Measurements from ENCODE around the gene PIGQ.

PIGQ gene

DNA sequence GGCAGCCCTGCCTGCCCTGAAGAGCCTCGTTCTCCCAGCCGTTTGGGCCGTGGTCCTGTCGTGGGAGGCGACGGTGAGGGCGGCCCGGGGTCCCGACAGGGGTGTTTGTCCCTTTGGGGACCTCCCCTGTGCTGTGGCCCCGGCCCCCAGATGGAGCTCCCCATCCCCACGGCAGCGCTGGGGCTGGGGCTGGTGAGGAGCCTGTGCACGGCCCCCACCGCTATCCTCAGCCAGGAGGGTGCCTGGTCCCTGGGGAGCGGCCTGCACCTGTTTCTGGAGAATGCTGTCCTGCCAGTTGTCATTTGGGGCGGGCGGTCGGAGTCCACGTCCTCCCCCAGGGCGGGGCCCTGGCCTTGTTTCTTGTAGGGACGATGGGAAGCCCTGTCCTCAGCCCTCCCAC is 35.6 kb upstream of the PIGQ start:
- no peak for DNase-seq (ENCODE audit: low spot score)

DNA sequence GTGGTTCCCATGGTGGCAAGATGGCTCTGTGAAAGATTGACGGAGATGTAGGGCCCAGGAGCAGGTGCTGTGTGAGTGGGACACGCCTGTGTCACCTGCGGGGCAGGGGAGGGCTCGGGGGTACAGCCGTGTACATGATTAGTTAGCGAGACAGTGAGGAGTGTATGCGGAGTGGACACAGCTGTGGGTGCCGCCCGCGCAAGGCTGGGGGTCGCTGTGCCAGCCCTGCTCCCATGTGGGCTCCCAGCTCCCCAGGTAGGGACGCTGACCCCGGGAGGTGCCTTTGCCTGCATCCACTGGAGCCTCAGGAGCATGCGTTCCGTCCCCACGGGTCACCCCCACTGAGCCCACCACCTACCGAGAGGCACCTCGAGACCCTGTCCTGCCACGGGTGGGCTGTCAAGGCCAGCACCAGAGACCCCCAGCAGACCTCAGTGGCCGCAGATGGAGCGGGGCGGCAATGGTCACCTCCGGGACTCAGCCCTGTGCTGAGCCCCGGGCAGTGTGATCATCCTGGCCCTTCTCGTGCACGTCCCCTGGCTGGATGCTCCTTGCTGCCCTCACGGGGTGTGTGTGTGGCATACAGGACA is 34.8 kb upstream of the PIGQ start:
- DNase-seq (ENCODE audit: low spot score), result no peak

DNA sequence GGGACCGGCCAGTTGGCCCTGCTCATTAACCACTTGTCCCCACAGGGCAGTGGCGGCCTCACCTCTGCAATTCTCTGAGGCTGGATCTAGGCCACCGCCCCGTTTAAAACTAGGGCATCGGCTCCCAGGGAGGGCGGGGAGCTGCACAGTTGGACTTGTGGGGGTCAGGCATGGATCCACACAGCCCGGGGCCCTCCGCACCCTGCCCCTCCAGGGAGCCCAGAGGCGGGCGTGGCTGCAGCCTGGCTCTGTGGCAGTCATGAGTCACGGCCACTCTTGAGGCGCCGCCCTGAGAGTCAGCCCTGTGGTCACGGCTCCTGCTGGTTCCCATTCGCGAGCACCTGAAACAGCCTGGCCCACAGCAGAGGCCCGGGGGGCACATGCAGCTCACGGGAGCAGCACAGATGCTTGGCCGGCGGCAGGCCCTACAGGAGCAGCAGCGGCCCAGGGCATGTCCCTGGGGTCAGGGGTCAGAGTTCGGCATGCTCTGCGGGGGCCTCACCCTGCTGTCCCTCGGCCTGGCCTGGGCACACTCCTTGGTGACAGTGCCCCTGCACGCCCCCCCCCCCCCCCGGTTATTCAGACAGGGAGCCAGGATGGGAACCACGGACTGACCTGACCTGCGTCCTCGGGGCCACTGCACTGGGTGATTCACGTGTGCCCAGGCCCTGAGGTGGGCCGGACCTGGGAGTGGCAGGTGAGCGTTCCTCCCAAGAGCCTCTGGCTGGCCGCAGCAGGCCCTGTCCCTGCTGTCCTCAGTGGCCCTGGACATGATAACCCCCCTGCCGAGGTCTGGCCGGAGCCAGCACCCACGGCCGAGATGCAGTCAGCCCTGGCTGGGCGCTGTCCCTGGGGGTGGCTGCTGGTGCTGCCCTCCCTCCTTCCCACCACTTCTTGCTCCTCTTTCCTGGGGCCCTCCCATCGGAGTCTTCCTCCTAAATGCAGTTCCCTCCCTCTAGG is 34.0 kb upstream of the PIGQ start:
- DNase-seq (ENCODE audit: low spot score), result peak; percentile 88

- no peak for DNase-seq (ENCODE audit: low spot score)
Observed at GRCh38 chr16:536746-537145, 33.0 kb upstream of the PIGQ start.

- no peak for DNase-seq (ENCODE audit: low spot score)
Observed at GRCh38 chr16:537415-538335, 32.1 kb upstream of the PIGQ start.

DNA sequence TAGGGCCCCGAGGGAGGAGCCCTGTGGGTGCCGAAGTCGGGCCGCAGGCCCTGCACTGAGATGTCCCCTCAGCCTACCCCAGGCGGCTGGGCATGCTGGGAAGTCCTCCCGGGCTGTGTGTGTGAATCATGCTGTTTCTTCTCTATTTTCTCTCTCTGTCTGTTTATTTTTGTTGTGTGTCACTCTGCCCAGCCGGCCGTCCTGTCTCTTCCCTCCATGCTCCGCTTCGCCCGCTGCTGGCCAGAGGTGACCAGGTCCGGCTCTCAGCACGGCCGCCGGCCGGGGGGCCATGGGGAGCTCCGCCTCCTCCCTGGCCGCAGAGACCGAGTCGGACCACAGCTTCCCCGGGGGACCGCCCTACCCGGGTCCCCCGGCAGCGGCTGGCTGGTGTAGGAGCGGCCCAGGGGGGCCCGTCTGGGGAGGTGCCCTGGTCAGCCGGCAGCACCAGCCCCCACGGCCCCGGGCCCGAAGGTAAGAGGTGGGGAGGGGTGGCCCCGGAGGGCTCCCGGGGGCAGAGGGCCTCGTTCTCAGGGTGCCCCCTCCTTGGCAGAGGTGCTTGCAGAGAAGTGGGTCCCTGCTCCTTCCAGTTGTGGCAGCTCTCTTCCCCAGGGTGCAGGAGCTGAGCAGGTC is 29.8 kb upstream of the PIGQ start:
- DNase-seq (ENCODE audit: low spot score), result no peak

DNA sequence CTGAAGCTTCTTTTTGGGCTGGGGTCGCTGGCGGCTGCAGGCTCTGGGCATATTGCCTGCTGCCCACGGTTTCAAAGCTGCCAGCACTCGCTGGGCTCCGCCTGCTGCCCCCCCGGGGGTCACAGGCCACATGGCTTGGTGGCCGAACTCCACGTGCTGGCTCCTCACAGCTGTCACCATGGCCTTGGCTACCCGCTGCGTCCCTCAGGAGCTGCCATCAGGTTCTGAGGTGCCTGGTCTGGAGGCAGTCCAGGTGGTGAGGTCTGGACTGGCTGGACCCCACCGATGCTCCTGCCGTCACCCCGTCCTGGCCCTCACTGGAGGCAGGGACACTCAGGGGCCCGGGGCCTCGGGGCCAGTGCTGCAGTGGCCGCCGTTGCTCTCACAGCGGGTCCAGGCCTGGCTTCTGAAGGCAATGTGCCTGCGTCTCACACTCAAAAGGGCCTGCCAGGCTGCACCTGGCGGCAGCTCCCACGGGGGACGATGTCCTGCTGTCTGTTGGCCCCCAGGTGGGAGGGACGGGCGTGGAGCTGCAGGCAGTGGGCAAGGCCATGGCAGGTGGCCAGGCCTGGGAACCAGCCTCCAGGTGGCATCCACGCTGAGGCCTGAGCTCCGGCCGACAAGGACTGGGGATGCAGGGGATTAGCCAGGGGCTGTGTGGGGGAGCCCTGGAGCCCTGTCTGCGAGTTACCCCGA is 29.0 kb upstream of the PIGQ start:
- no peak for DNase-seq (ENCODE audit: low spot score)

DNA sequence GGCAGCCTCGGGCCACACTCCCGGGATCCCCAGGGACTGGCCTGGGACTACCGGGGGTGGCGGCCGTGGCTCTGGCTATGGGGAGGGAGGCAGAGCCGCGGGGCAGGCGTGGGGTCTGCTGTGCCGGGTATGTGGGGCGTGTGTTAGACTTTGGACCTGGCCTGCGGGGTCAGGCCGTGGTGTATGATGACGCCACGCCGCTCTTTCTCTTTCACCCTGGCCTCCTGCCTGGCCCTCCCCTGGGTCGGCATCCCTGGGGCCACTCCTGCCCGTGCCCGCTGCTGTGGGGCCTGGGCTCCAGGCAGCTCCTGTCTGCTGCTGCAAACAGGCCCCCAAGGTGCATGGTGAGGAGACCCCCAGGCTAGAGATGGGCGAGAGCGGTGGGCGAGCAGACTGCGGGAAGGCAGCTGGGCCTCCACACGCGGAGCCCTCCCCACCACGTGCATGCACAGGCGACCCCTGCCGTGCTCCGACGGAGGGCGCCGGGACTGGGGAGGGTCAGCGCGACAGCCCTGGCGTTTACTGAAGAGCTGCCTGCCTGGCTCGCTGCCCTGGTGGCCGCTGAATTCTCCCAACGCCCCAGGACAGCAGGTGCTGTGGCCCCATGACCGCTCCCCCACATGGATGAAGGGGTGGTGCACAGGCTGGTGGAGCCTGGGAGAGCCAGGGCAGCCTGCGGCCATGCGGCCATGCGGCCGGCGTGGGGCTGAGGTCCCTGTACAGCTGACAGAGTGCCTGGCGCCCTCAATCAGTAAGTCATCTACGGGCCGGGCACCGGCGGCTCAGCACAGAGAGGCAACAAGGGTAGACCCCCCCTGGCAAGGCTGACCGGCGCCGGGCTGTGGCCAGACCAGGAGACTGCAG is 26.2 kb upstream of the PIGQ start:
- DNase-seq (ENCODE audit: low spot score), result no peak

- no peak for DNase-seq (ENCODE audit: low spot score)
Observed at GRCh38 chr16:544517-544916, 25.3 kb upstream of the PIGQ start.

- DNase-seq (ENCODE audit: low spot score), result no peak
Observed at GRCh38 chr16:546909-547770, 22.6 kb upstream of the PIGQ start.

DNA sequence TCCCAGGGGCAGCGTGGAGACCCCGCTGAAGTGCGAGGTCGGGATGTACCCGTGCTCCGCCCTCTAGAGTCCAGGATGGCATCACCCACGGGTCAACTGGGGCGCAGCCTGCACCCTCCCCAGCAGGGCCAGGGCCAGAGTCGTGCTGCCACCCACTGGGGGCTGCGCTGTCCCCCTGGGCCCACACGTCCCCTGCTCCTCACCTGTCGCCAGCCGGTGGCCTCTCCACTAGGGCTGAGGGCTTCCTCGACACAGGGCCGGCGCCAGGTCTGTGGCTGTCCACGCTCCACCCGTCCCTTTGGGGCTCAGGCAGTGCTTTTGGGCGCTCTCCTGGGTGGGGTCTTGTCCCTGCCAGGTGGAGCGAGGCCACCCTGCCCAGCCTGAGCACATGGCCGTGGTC is 21.2 kb upstream of the PIGQ start:
- no peak for DNase-seq (ENCODE audit: low spot score)

DNA sequence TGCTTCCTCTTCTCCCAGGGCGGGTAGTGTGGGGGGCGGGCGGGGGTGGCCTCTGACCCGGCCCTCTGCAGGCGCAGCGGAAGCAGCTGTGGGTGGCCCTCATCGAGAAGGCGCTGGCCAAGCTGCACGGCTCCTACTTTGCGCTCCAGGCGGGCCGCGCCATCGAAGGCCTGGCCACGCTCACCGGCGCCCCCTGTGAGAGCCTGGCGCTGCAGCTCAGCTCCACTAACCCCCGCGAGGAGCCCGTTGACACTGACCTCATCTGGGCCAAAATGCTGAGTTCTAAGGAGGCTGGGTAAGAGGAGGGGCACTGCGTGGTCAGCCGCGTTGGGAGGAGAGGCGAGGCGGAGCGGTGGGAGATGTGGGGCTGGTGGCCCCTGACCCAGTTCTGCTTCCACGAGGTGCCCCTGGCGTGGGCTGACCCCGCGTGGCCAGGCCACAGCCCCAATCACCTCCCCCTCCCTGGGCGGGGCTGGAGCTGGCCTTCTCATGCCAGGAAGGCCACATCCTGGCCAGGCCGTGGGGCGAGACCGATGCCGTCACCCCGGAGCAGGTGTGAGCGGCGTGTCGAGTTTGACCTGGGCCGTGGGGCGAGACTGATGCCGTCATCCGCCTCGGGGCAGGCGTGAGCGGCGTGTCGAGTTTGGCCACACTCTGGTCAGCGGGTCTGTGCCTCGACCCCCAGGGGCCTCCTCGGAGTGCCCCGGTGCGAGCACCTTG is 20.1 kb upstream of the PIGQ start:
- DNase-seq (ENCODE audit: low spot score), result no peak

DNA sequence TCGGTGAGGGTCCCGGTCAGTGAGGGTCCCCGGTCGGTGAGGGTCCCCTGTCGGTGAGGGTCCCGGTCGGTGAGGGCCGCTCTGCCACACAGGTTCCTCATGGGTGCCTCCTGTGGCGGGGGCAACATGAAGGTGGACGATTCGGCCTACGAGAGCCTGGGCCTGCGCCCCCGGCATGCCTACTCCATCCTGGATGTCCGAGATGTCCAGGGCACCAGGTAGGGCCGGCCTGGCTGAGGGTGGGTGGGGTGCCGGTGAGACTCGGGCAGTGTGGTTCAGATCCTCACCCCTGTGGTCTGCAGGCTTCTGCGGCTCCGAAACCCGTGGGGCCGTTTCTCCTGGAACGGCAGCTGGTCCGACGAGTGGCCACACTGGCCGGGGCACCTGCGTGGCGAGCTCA is 18.6 kb upstream of the PIGQ start:
- no peak for DNase-seq (ENCODE audit: low spot score)

- DNase-seq (ENCODE audit: low spot score), result no peak
Observed at GRCh38 chr16:552171-552570, 17.6 kb upstream of the PIGQ start.

GRCh38 chr16:553601-554296 is 16.0 kb upstream of the PIGQ start:
- DNase-seq (ENCODE audit: low spot score), result no peak

DNA sequence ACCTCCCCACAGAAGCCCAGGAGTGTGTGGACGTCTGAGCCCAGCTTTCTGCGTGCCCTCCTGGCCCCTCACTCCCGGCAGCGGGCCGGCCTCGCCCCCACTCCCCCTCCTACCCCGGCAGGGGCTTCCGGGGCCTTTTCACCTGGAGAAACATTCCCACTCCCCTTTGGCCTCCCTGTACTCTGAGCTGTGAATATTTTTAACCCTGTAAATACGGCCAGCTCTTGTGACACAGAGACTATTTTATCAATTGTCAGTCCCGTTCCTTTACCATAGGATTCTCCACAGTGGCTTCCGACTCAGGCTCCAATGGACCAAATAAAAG is 15.5 kb upstream of the PIGQ start:
- no peak for DNase-seq (ENCODE audit: low spot score)

GRCh38 chr16:554640-555365 is 15.0 kb upstream of the PIGQ start:
- peak; percentile 52 for DNase-seq (ENCODE audit: low spot score)

Measured in SW480 (cell line).